HepG2 (cell line): ENCODE measurements around the gene ELFN1. TPM values are rescaled to one million over a fixed set of nuclear protein-coding genes. Genes with fewer than 3 reads are reported as not detected.

ENCODE experiments used
- AGO1 ChIP-seq: fragments of 200-400 bp; formaldehyde crosslinking; IDR thresholded peaks from 2 replicates; pipeline ENCODE4 v1.6.1; 2017; ENCODE audit warnings: mild to moderate bottlenecking, low read depth, low read length, moderate library complexity; ENCODE audit not compliant: poor library complexity, severe bottlenecking
- CAMTA2 ChIP-seq: sonication (generic); formaldehyde crosslinking; IDR thresholded peaks from 2 replicates; pipeline ENCODE4 v1.4.0; 2020; ENCODE audit warnings: mild to moderate bottlenecking, missing genetic modification reagents, borderline replicate concordance
- CERS6 ChIP-seq: sonication (generic); formaldehyde crosslinking; IDR thresholded peaks from 2 replicates; pipeline ENCODE4 v1.5.0; 2020; ENCODE audit warnings: missing genetic modification reagents
- ELK4 ChIP-seq: sonication (generic); formaldehyde crosslinking; IDR thresholded peaks from 2 replicates; pipeline ENCODE4 v1.9.0; 2021; ENCODE audit warnings: missing genetic modification reagents, borderline replicate concordance
- GABPA ChIP-seq, 2 experiments: IDR thresholded peaks; 2 replicates each; pipeline ENCODE4 v1.6.1; 2011 to 2016; ENCODE audit warnings: low read depth in 2 of 2, low read length in 1 of 2, missing biosample characterization in 1 of 2, missing genetic modification characterization in 1 of 2
- GATAD2A ChIP-seq: IDR thresholded peaks from 2 replicates; pipeline ENCODE4 v1.6.1; 2016
- HCFC1 ChIP-seq: fragments of 150-350 bp; IDR thresholded peaks from 2 replicates; pipeline ENCODE4 v1.6.1; 2014; ENCODE audit warnings: low read depth, low read length
- KLF11 ChIP-seq: IDR thresholded peaks from 2 replicates; pipeline ENCODE4 v1.6.1; 2016; ENCODE audit warnings: missing compliant biosample characterization
- MLX ChIP-seq: IDR thresholded peaks from 2 replicates; pipeline ENCODE4 v1.6.1; 2016
- PAWR ChIP-seq: sonication (generic); formaldehyde crosslinking; IDR thresholded peaks from 2 replicates; pipeline ENCODE4 v1.4.0; 2020; ENCODE audit warnings: missing genetic modification reagents, mild to moderate bottlenecking, borderline replicate concordance
- SOX6 ChIP-seq, 2 experiments: fragments of 450-650 bp in 1 of 2; sonication (generic) in 1 of 2; formaldehyde crosslinking in 1 of 2; IDR thresholded peaks; 2 replicates each; pipeline versions ENCODE4 v1.4.0 to v1.6.1; 2017 to 2020; ENCODE audit warnings: antibody characterized with exemption in 1 of 2, mild to moderate bottlenecking in 1 of 2, missing genetic modification reagents in 1 of 2
- XRCC5 ChIP-seq: fragments of 200-400 bp; formaldehyde crosslinking; optimal IDR thresholded peaks from 2 replicates; pipeline ENCODE3; 2017; ENCODE audit warnings: mild to moderate bottlenecking, low read length
- ZBTB20 ChIP-seq: sonication (generic); formaldehyde crosslinking; IDR thresholded peaks from 2 replicates; pipeline ENCODE4 v1.8.1; 2023; ENCODE audit warnings: missing genetic modification reagents, low read depth, mild to moderate bottlenecking, borderline replicate concordance
- ZC3H4 ChIP-seq: sonication (generic); formaldehyde crosslinking; IDR thresholded peaks from 2 replicates; pipeline ENCODE4 v1.4.0; 2020; ENCODE audit warnings: missing genetic modification reagents, borderline replicate concordance
- ZNF30 ChIP-seq: sonication (generic); formaldehyde crosslinking; IDR thresholded peaks from 2 replicates; pipeline ENCODE4 v1.5.0; 2020; ENCODE audit warnings: mild to moderate bottlenecking, missing genetic modification reagents
- ZNF501 ChIP-seq: sonication (generic); formaldehyde crosslinking; IDR thresholded peaks from 2 replicates; pipeline ENCODE4 v1.5.1; 2020; ENCODE audit warnings: mild to moderate bottlenecking, moderate library complexity, missing genetic modification reagents
- ZSCAN29 ChIP-seq: sonication (generic); formaldehyde crosslinking; conservative IDR thresholded peaks from 2 replicates; pipeline ENCODE4 v1.4.0; 2020; ENCODE audit warnings: mild to moderate bottlenecking, missing genetic modification reagents
- ZUFSP ChIP-seq: sonication (generic); formaldehyde crosslinking; IDR thresholded peaks from 2 replicates; pipeline ENCODE4 v1.9.0; 2021; ENCODE audit warnings: missing genetic modification reagents, mild to moderate bottlenecking, borderline replicate concordance
- polyA plus RNA-seq, 8 experiments: library from polyadenylated mRNA; depleted of rRNA in 3 of 8; stranded (reverse) in 7 of 8; unstranded in 1 of 8; fragments of >200 nt; fragmentation: Illumina TruSeq in 4 of 8; extraction: Trizol in 4 of 8; gene quantifications; 2 replicates each; pipeline versions ENCODE4 v1.2.1 to v1.2.3, GENCODE V29; 2011 to 2016; ENCODE audit warnings: low read depth in 4 of 8, missing spikeins in 1 of 8, mixed read lengths in 1 of 8; ENCODE audit not compliant: insufficient read depth in 1 of 8
- total RNA-seq, 5 experiments: library from RNA; depleted of rRNA; stranded (reverse); fragments of >200 nt; fragmentation: Illumina TruSeq; extraction: Trizol; gene quantifications; 2 replicates each; pipeline ENCODE4 v1.2.3, GENCODE V29; 2016; ENCODE audit warnings: low read depth in 1 of 5
- TF ChIP-seq, protein P1 (sequence below): IDR thresholded peaks from 2 replicates; pipeline ENCODE4 v1.6.1; 2016; ENCODE audit warnings: mild to moderate bottlenecking
- TF ChIP-seq, protein P2 (sequence below): sonication (generic); formaldehyde crosslinking; IDR thresholded peaks from 2 replicates; pipeline ENCODE4 v1.4.0; 2020; ENCODE audit warnings: missing genetic modification reagents

The ELFN1 gene
- total and polyA plus RNA-seq, 2 of the 13 experiments (the other 11 are each of a cell fraction or from before 2014, with no cell fraction given), result 0.13 to 0.18 TPM

GRCh38 chr7:1713502-1714484 lies 43.7 kb downstream of the ELFN1 start (continued):
- TF ChIP-seq AGO1 (no peak), CERS6 (0 out of 2 replicates have a peak, but pooled peaks have one; percentile 44), ZNF501 (peak; percentile 91), PAWR (CRISPR knock-in tag) (no peak), ZSCAN29 (peak; percentile 75; the same call in 1 of the 2 replicates), MLX (peak; percentile 100), ZNF30 (no peak), GATAD2A (CRISPR knock-in tag) (peak; percentile 92), ZUFSP (no peak), ZC3H4 (CRISPR knock-in tag) (no peak), HCFC1 (no peak), XRCC5 (peak; percentile 80), ZBTB20 (CRISPR knock-in tag) (peak; percentile 95; the same call in 1 of the 2 replicates), SOX6 (IDR thresholded peaks at IDR 0.05) (no peak), SOX6 (CRISPR knock-in tag; IDR thresholded peaks at IDR 0.05) (peak; percentile 99), ELK4 (CRISPR knock-in tag) (no peak), CAMTA2 (CRISPR knock-in tag) (no peak), KLF11 (CRISPR knock-in tag) (0 out of 2 replicates have a peak, but pooled peaks have one; percentile 51), GABPA (IDR thresholded peaks at IDR 0.05; ENCODE audit: low read depth, low read length) (no peak), GABPA (CRISPR knock-in tag; IDR thresholded peaks at IDR 0.05; ENCODE audit: low read depth) (peak; percentile 51)
- TF ChIP-seq, protein P1, sequence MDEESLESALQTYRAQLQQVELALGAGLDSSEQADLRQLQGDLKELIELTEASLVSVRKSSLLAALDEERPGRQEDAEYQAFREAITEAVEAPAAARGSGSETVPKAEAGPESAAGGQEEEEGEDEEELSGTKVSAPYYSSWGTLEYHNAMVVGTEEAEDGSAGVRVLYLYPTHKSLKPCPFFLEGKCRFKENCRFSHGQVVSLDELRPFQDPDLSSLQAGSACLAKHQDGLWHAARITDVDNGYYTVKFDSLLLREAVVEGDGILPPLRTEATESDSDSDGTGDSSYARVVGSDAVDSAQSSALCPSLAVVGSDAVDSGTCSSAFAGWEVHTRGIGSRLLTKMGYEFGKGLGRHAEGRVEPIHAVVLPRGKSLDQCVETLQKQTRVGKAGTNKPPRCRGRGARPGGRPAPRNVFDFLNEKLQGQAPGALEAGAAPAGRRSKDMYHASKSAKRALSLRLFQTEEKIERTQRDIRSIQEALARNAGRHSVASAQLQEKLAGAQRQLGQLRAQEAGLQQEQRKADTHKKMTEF (CRISPR knock-in tag), result peak; percentile 98
- TF ChIP-seq, protein P2, sequence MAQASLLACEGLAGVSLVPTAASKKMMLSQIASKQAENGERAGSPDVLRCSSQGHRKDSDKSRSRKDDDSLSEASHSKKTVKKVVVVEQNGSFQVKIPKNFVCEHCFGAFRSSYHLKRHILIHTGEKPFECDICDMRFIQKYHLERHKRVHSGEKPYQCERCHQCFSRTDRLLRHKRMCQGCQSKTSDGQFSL, result peak; percentile 79
